CD4-positive, alpha-beta memory T cell (primary cell): ENCODE data around the gene RNF183. TPM values are rescaled to one million over a fixed set of nuclear protein-coding genes. Genes with fewer than 3 reads are reported as not detected.

ENCODE experiments used
- CTCF ChIA-PET: fragments of 350-600 bp; sonication (Branson Sonifier 250); formaldehyde crosslinking; loops from one replicate; lab custom pipeline; 2021; ENCODE audit warnings: inconsistent platforms; ENCODE audit not compliant: partially characterized antibody; lab: Charles Lee
- POLR2A ChIA-PET: fragments of 350-600 bp; sonication (Branson Sonifier 250); formaldehyde crosslinking; loops from one replicate; lab custom pipeline; 2021; ENCODE audit not compliant: partially characterized antibody; lab: Charles Lee
- DNase-seq, 5 donors: peaks; one replicate each; pipeline versions ENCODE4 v3.0.0 to v3.0.0-alpha.2; 2020 to 2022; ENCODE audit warnings: mixed read lengths in 1 of 5
- H3K27ac ChIP-seq: one replicate; pipeline ENCODE4 v1.7.0; 2013; ENCODE audit warnings: low read depth, low read length
- H3K27me3 ChIP-seq: 2 replicates; pipeline ENCODE4 v1.7.0; 2013; ENCODE audit warnings: mild to moderate bottlenecking, low read length, moderate library complexity; ENCODE audit not compliant: insufficient read depth
- H3K36me3 ChIP-seq: 2 replicates; pipeline ENCODE4 v1.7.0; 2013; ENCODE audit warnings: mild to moderate bottlenecking, low read length, moderate library complexity; ENCODE audit not compliant: insufficient read depth
- H3K4me1 ChIP-seq: 2 replicates; pipeline ENCODE4 v1.7.0; 2013; ENCODE audit warnings: mild to moderate bottlenecking, low read length, moderate library complexity; ENCODE audit not compliant: insufficient read depth
- H3K4me3 ChIP-seq, 2 donors: one replicate each; pipeline ENCODE4 v1.7.0; 2013; ENCODE audit warnings: low read length in 2 of 2, mild to moderate bottlenecking in 1 of 2
- H3K9me3 ChIP-seq, 2 donors: one replicate each; pipeline ENCODE4 v1.7.0; 2013; ENCODE audit warnings: low read length in 2 of 2, control low read depth in 1 of 2; ENCODE audit not compliant: control insufficient read depth in 1 of 2
- H3K27ac Mint-ChIP-seq, 7 donors: one replicate each; pipeline ENCODE4 v1.8.0; 2020 to 2021; ENCODE audit warnings: mixed read lengths in 7 of 7, mild to moderate bottlenecking in 6 of 7, inconsistent platforms in 3 of 7, moderate library complexity in 3 of 7
- H3K27me3 Mint-ChIP-seq, 2 donors: one replicate each; pipeline ENCODE4 v1.8.0; 2020 to 2021; ENCODE audit warnings: mixed read lengths in 2 of 2
- H3K36me3 Mint-ChIP-seq, 2 donors: one replicate each; pipeline ENCODE4 v1.8.0; 2020 to 2021; ENCODE audit warnings: mixed read lengths in 2 of 2, inconsistent platforms in 1 of 2, mild to moderate bottlenecking in 1 of 2
- H3K4me1 Mint-ChIP-seq, 4 donors: one replicate each; pipeline ENCODE4 v1.8.0; 2020 to 2021; ENCODE audit warnings: mixed read lengths in 4 of 4, mild to moderate bottlenecking in 1 of 4
- H3K4me3 Mint-ChIP-seq, 8 donors: one replicate each; pipeline ENCODE4 v1.8.0; 2020 to 2021; ENCODE audit warnings: mixed read lengths in 8 of 8, mild to moderate bottlenecking in 7 of 8, moderate library complexity in 6 of 8, inconsistent platforms in 3 of 8
- H3K9me3 Mint-ChIP-seq, 8 donors: one replicate each; pipeline ENCODE4 v1.8.0; 2020 to 2021; ENCODE audit warnings: mixed read lengths in 8 of 8, mild to moderate bottlenecking in 5 of 8, inconsistent platforms in 3 of 8, moderate library complexity in 1 of 8
- intact Hi-C: fragments of 100-400 bp; cut with micrococcal nuclease; formaldehyde crosslinking; loops from one replicate; pipeline ENCODE4 v1.15.1; 2023
- polyA plus RNA-seq, 2 donors: library from polyadenylated mRNA; unstranded; fragments of 300-500 nt; fragmentation: Illumina TruSeq; gene quantifications; one replicate each; pipeline ENCODE4 v1.2.3, GENCODE V29; 2021
- total RNA-seq, 2 experiments: library from RNA; stranded (reverse); gene quantifications; one replicate each; pipeline ENCODE4 v1.2.3, GENCODE V29; 2021

Gene RNF183
- total and polyA plus RNA-seq, 4 experiments from 2014 or later = not detected

- Mint-ChIP-seq H3K27me3 (peaks cover 18 to 36% of the 10 kb centered on the region in 2 donors), H3K27ac (peak overlapping the region in 1 of 7 donors; percentile 24), H3K4me3 (peak overlapping the region; percentile 67 to 86 (median 84)), H3K4me1 (peaks cover 10 to 24% (median 15%) of the 10 kb centered on the region in 4 donors), H3K36me3 (no peaks in the 10 kb centered on the region), H3K9me3 (no peaks in the 10 kb centered on the region)
- H3K9me3 ChIP-seq = no peaks in the 10 kb centered on the region
- no peak for DNase-seq
- CTCF ChIA-PET = interaction anchor here (1.0 to 3.2 kb wide), 4 partner anchors 9 to 237 kb away, joined by 3 to 16 read pairs (median 4); partner anchors contain the start of genes CDC26 and WDR31
- peaks cover 17% of the 10 kb centered on the region for H3K4me1 ChIP-seq
- no peak overlapping the region for H3K4me3 ChIP-seq
- no peak overlapping the region for H3K27ac ChIP-seq
- intact Hi-C loops = no loop called here
- H3K27me3 ChIP-seq = peaks cover 8% of the 10 kb centered on the region
- H3K36me3 ChIP-seq = no peaks in the 10 kb centered on the region
- POLR2A ChIA-PET = interaction anchor here (1.2 to 2.6 kb wide), 5 partner anchors 9 to 74 kb away, joined by 3 to 16 read pairs (median 6); partner anchors contain the start of genes C9orf43, CDC26, HDHD3 and POLE3
Observed at GRCh38 chr9:113349066-113349444, 45.9 kb upstream of the RNF183 start.

GRCh38 chr9:113348437-113348836 is 45.3 kb upstream of the RNF183 start:
- no peaks in the 10 kb centered on the region for H3K36me3 ChIP-seq
- H3K4me1 ChIP-seq = peaks cover 17% of the 10 kb centered on the region
- ChIA-PET POLR2A (interaction anchor here (0.7 to 2.6 kb wide), 3 partner anchors 8 to 53 kb away, joined by 3 to 16 read pairs (median 3); partner anchors contain the start of genes ALAD and WDR31), CTCF (interaction anchor here (1.0 to 3.2 kb wide), 4 partner anchors 8 to 236 kb away, joined by 3 to 16 read pairs (median 4); partner anchors contain the start of genes CDC26 and WDR31)
- Mint-ChIP-seq H3K4me1 (peaks cover 10 to 24% (median 15%) of the 10 kb centered on the region in 4 donors), H3K27ac (no peak overlapping the region), H3K27me3 (peaks cover 17 to 33% of the 10 kb centered on the region in 2 donors), H3K9me3 (no peaks in the 10 kb centered on the region), H3K4me3 (peak overlapping the region in 5 of 8 donors; percentile 20 to 61 (median 39)), H3K36me3 (no peaks in the 10 kb centered on the region)
- H3K27me3 ChIP-seq = peaks cover 8% of the 10 kb centered on the region
- no peak overlapping the region for H3K4me3 ChIP-seq
- no peak overlapping the region for H3K27ac ChIP-seq
- no peak for DNase-seq
- no peaks in the 10 kb centered on the region for H3K9me3 ChIP-seq
- intact Hi-C loops = no loop called here

- H3K4me1 ChIP-seq = peaks cover 12% of the 10 kb centered on the region
- intact Hi-C loops = no loop called here
- no peak overlapping the region for H3K4me3 ChIP-seq
- H3K27ac Mint-ChIP-seq = no peak overlapping the region
- H3K4me3 Mint-ChIP-seq = no peak overlapping the region
- H3K36me3 Mint-ChIP-seq = no peaks in the 10 kb centered on the region
- no peaks in the 10 kb centered on the region for H3K9me3 Mint-ChIP-seq
- POLR2A ChIA-PET = no interaction called here
- CTCF ChIA-PET = no interaction called here
- no peaks in the 10 kb centered on the region for H3K36me3 ChIP-seq
- peaks cover 8% of the 10 kb centered on the region for H3K27me3 ChIP-seq
- H3K9me3 ChIP-seq = no peaks in the 10 kb centered on the region
- peaks cover 9 to 22% (median 16%) of the 10 kb centered on the region in 4 donors for H3K4me1 Mint-ChIP-seq
- peaks cover 4 to 13% of the 10 kb centered on the region in 2 donors for H3K27me3 Mint-ChIP-seq
- H3K27ac ChIP-seq = no peak overlapping the region
- no peak for DNase-seq
Observed at GRCh38 chr9:113345671-113346070, 42.5 kb upstream of the RNF183 start.

- Histone ChIP-seq H3K36me3 (no peaks in the 10 kb centered on the region), H3K27me3 (peaks cover 8% of the 10 kb centered on the region), H3K27ac (no peak overlapping the region), H3K4me1 (peaks cover 10% of the 10 kb centered on the region), H3K9me3 (no peaks in the 10 kb centered on the region), H3K4me3 (no peak overlapping the region)
- H3K36me3 Mint-ChIP-seq = no peaks in the 10 kb centered on the region
- peaks cover under 1 to 9% of the 10 kb centered on the region in 2 donors for H3K27me3 Mint-ChIP-seq
- intact Hi-C loops = no loop called here
- ChIA-PET POLR2A (no interaction called here), CTCF (no interaction called here)
- no peak for DNase-seq
- H3K27ac Mint-ChIP-seq = no peak overlapping the region
- no peak overlapping the region for H3K4me3 Mint-ChIP-seq
- H3K4me1 Mint-ChIP-seq = peaks cover 11 to 20% (median 16%) of the 10 kb centered on the region in 4 donors
- H3K9me3 Mint-ChIP-seq = no peaks in the 10 kb centered on the region
Observed at GRCh38 chr9:113345190-113345589, 42.0 kb upstream of the RNF183 start.

GRCh38 chr9:113343732-113344231 is 40.6 kb upstream of the RNF183 start:
- Histone ChIP-seq H3K4me3 (no peak overlapping the region), H3K4me1 (peaks cover 10% of the 10 kb centered on the region), H3K27ac (no peak overlapping the region), H3K27me3 (peaks cover under 1% of the 10 kb centered on the region), H3K36me3 (no peaks in the 10 kb centered on the region), H3K9me3 (no peaks in the 10 kb centered on the region)
- H3K4me1 Mint-ChIP-seq = peaks cover 7 to 23% (median 15%) of the 10 kb centered on the region in 4 donors
- H3K9me3 Mint-ChIP-seq = no peaks in the 10 kb centered on the region
- H3K27me3 Mint-ChIP-seq = peaks cover 1 to 4% of the 10 kb centered on the region in 2 donors
- H3K4me3 Mint-ChIP-seq = no peak overlapping the region
- no peak for DNase-seq
- ChIA-PET POLR2A (interaction anchor here (0.7 kb wide), 1 partner anchor 1420 kb away, joined by 3 read pairs; no protein-coding TSS in a partner anchor), CTCF (no interaction called here)
- intact Hi-C loops = no loop called here
- H3K27ac Mint-ChIP-seq = no peak overlapping the region
- H3K36me3 Mint-ChIP-seq = no peaks in the 10 kb centered on the region

GRCh38 chr9:113341712-113342410 is 38.7 kb upstream of the RNF183 start:
- no peak overlapping the region for H3K27ac ChIP-seq
- no peak overlapping the region for H3K4me3 ChIP-seq
- no peaks in the 10 kb centered on the region for H3K27me3 ChIP-seq
- DNase-seq = no peak
- Mint-ChIP-seq H3K27me3 (peaks cover 1 to 4% of the 10 kb centered on the region in 2 donors), H3K9me3 (no peaks in the 10 kb centered on the region), H3K4me1 (peaks cover 7 to 23% (median 15%) of the 10 kb centered on the region in 4 donors), H3K27ac (peak overlapping the region in 1 of 7 donors; percentile 59), H3K4me3 (peak overlapping the region in 7 of 8 donors; percentile 2 to 61 (median 32)), H3K36me3 (no peaks in the 10 kb centered on the region)
- peaks cover 10% of the 10 kb centered on the region for H3K4me1 ChIP-seq
- CTCF ChIA-PET = interaction anchor here (1.5 kb wide), 1 partner anchor 67 kb away, joined by 8 read pairs; the partner anchor contains the start of genes CDC26 and PRPF4
- POLR2A ChIA-PET = interaction anchor here (2.9 kb wide), 1 partner anchor 35 kb away, joined by 11 read pairs; the partner anchor contains the start of gene HDHD3
- no peaks in the 10 kb centered on the region for H3K36me3 ChIP-seq
- no peaks in the 10 kb centered on the region for H3K9me3 ChIP-seq
- intact Hi-C loops = no loop called here
